IPS DF 4.7 (cell line): ENCODE measurements around the gene CTNNBIP1.

Source experiments
- DNase-seq: peaks from one replicate; pipeline ENCODE4 v3.0.0-alpha.2; 2013; ENCODE audit warnings: low spot score; ENCODE audit errors: extremely low read depth

The CTNNBIP1 gene

DNA sequence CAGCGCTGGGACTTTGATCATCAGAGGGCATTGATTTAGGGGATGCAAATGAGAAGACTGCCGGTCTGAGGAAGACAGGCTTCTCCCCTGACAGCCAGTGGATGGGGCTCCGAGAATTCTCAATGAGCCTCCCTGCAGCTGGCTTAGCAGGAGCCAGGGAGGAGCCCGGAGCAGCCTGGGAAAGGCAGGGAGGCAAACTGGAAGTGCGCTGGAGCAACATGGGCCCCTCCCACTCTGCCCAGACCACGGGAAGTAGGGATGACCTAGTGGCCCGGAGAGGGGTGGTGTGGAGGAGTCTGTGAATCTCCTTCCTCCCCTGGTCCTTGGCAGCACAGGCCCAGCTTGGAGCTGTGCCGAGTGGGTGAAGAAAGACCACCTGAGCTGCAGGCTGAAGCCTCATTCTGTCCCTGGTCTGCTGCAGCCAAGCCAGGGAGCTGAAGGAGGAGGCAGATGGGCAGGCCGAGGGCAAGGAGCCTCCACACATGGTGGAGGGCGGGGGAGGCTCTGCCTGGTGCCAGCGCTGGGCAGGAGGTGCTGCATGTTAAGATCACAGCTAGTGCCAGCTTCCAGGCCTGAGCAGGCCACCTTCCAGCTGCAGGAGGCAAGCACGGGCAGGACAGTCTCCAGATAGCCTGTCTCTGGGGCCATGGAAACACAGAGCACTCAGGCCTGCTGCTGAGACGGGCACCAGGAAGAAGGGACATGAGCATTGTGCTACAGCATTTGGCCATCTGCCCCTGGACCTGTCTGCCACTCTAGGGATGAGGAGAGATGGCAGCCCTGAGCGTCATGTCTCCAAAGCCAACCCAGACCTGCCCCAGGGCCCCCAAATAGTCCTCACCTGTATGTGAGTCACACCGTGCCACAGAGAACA, 74.1 kb downstream of the CTNNBIP1 start:
- DNase-seq: no peak

DNA sequence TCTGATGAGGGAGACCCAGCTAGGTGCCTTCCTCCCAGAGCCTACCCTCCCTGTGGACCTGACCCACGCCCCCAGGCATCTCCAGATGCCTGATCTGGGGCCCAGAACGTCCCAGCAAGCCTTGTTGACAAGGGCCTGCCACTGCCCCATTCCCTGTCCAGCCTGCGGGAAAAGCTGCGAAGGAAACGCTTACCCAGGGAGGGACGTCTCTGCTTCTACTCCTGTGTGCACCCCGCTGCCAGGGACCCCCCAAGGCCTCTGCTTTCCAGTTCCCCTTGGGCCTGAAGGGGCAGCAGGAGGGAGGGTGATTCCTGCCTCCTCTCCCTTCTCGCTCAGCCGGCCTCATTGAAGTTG, 74.7 kb downstream of the CTNNBIP1 start:
- no peak for DNase-seq

DNA sequence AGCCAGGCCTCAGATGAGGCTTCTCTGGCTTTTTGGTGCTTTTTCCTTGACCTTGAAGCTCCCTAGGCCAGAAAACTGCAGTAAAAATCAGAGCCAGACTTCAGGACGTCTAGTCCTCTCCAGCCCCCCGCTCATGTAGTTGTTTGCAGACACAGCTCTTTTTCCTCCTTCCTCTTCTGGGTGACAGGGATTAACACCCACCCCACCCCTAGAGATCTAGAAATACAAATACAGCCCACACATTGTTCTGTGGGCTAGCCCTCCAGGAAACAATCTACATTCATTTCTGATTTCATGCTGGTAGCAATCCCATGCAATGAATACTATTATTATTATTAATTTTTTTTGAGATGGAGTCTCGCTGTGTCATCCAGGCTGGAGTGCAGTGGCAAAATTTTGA, 76.4 kb downstream of the CTNNBIP1 start:
- no peak for DNase-seq

DNA sequence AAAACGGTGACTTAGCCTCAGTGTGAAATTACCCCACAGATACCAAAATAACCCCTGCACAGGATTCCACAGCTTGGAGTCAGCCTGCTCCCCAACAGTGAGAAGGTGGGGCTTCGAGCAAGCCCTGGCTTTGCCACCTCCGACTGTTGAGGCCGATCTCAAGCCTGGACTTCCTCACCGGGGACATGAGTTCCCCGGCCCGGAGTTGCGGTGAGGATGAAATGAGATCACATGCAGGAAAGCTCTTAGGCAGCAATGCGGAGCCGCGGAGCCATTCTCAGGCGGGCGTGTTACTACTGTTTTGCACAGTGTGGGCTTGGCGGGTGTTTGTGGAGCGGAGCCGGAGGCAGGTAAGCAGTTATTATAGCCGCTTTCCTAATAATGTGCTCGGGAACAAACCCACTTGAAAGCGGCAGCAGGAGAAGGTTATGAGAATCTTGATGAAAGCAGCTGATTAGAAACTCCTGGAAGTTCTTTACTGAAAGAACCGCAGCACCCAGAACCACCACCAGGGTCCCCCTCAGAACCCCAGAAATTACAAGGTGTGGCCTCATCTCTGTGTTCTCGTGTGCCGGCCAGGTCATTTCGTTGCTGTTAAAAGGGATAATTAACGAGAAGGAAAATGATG, 82.4 kb downstream of the CTNNBIP1 start:
- no peak for DNase-seq

DNA sequence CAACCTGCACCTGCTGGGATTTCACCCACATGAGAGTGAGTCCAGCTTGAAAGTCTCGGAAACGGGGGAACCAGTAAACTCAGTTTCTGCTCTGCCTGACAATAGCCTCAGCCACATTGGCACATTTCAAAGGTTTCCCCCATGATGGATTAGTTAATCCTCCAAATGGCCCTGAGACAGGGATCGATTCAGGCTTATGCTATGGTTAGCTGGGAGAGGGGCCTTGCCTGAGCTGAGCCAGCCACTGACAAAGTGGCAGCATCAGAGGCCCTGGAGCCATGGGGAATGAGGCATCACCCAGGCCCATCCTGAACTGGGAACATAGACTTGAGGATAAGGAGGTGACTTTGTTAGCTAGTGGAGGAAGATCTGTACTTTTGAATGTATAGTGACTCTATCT, 83.5 kb downstream of the CTNNBIP1 start:
- DNase-seq: no peak

DNA sequence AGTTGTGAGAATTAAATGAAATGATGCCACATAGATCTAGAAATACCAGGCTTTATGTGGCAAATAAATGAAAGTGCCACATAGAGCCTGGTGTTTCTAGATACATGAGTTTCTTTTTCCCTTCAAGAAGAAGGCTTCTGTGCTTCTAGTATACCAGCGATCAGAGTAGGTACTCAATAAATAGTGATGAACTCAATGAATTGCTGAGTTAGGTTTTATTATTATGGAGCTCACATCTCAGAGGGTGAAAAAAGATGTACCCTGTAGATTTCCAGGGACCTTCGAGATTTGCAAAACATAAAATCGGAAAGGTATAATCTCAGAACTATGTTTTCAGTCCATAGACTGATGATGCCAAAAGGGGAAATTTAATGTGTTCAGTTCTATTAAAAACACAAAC, 84.0 kb downstream of the CTNNBIP1 start:
- no peak for DNase-seq

DNA sequence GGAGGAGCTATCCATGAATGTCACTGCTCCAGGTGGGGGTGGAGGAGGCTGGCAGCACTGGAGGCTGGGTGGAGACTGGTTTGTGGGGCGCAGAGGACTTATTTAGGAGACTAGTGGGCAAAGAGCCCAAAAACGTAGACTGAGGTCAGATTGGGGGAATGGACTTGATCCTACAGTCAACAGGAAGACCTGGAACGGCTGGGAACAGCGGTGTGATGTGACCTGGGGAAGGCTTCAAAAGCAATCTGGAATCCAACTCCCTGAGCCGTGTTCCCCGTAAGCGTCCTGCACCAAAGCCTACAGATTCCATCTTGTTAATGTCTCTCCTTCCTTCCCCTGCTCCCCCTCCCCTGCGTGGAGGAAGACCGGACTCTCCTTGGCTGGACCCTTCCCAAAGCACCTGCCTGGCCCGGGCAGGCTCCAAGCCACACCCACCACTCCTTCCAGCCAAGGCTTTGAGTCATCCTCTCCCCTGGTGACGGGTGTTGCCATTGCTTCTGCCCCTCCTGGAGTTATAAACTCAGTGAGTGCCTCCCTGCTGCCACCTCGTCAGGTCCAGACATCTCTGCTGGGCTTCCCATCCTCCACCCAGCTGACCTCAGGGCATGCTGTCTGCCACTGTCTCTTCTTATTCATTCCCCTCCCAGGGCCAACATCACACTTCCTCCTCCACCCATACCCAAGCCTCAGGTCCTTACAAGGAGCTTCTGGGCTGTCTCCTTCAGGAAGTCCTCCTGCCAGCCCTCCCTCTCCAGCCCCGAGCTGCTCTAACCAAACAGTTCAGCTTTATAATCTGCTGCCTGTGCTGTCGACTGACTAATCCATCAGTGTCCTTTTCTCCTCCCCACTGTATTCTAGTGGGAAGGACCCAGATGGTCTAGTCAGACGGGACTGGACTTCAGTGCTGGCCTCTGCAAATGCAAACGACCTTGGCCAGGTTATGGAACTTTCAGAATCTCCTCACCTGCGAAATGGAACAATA, 84.7 kb downstream of the CTNNBIP1 start:
- DNase-seq: no peak

DNA sequence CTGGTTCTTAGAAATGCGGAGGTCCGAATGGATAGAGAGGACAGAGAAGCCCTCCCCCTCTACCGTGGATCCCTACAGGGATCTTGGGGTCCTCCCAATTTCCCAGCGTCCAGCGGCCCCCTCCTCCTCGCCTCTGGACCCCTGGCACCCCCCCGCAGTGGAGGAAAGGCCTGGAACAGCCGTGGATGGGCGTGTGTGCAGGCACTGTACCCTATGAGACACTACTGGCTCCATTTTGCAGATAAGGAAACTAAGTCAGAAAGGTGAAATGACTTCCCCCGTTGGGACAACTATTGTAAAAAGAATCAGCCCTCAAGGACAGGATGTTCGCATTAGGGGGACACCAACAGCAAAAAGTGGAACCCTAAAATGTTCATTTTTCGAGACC, 85.4 kb downstream of the CTNNBIP1 start:
- no peak for DNase-seq

DNA sequence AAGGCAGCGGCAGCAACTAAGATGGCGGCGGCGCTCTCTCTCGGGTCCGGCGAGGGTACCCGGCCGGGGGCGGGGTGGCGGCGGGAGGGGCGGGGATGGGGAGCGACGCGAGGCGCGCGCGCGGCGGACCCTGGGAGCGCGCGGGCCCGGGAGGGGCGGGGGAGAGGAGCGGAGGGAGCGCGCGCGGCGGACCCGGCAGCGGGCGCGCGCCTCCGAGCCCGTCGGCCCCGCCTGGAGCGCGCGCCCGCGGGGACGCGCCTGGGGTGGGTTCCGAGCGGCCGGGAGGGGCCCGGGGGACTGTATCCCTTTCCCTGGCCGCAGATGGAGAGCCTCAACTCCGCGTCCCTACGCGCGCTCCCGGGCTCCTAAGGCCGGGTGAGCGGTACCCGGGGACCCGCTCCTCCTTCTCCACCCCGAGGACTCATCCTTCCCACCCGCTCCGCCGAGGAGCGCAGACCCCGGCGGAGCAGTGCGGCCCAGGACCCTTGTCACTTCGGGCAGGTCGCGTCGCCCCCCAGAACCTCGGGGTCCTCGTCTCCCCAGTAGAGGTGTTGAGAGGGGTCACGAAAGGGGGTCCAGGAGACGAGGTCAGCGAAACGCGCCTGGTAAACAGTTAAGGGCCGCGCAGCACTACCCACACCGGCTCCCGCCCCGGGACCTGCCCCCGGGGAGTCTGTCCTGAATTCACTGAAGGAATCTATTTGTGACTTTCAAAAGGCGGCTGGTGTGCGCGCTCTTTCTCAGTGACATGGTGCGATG, 85.9 kb downstream of the CTNNBIP1 start, which contains the start of gene CLSTN1:
Gene CLSTN1 (minus strand): TSS at position 23 of the 759 bp plus-strand sequence. CDS start 232 bp downstream, outside the sequence.
- no peak for DNase-seq

DNA sequence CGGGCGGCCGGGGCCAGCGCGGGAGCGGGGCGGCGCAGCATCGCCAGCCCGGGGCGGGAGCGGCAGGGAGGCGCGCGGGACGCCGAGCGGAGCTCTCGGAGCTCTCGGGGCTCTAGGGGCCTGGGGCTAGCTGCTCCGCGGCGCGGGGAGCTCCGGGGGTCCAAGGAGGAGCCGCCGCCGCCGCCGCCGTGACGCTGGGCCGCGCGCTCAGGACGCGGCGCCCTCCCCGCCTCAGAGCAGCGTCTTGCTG, 86.5 kb downstream of the CTNNBIP1 start:
- no peak for DNase-seq

DNA sequence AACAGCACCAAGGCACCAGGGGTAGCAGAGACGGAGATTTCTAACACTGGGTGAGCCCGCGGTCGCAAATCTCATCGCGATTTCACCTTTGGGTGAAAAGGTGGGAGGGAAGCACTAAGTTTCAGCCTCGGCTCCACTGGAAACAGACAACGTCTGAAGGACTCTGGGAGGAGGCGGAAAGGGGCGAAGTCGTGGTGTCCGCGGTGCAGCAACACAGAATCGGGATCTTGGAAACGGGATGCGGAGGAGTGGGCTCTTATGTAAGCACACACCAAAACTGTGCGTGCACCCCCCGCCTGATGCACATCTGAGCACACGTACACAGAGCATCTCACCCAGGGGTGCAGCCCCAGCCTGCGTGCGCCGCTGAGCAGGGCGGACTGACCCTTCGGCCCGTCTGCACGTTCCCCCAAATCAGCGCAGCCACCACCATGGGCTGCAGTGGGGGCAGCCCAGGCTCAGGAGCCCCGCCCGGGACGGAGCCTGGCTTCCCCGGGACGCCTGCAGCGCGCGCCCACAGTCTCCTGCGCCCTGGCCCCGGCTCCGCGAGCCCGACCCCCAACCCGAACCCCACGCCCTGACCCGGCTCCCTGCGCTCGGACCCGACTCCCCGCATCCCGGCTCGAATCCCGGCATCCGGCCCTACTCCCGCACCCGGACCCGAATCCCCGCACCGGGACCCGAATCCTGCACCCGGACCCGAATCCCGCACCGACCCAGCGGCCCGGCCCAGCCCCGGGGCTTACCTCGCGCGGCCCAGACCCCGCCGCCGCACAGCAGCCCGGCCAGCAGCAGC, 87.0 kb downstream of the CTNNBIP1 start:
- DNase-seq: no peak

DNA sequence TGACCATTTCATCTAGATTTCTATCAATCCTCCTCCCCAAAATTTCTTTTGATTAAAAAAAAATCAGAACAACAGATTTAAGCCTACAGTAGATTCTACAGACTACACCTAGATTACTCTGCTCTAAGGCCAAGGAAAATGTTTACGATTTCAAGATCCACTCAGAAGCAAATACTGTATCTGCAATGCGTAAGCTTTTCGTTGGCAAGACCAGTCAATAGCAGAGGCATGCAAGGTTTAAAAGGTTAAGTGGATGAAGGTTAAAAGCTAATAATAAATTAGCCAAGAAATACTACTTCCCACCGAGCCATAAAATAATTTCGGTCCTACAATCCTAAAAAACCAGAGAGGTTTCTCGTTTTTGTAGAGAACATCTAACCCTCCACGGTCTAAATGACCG, 87.6 kb downstream of the CTNNBIP1 start:
- no peak for DNase-seq

DNA sequence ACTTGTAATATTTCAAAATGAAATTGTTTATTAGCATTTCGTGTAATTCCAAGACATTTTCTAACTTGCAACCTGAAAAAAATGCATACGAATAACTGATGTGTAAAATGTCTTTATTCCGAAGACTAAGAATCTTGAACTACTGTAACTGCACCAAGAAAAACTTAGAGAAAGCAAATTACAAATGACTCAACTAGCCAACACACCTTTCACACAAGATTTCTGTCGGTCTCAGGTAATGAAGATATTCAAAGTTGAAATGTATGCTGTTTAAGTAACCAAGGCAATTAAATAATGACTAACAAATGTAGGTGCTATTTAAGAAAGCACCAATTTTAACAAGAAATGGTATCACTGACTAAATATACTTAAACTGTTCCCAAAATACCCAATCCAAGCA, 88.4 kb downstream of the CTNNBIP1 start:
- DNase-seq: no peak

DNA sequence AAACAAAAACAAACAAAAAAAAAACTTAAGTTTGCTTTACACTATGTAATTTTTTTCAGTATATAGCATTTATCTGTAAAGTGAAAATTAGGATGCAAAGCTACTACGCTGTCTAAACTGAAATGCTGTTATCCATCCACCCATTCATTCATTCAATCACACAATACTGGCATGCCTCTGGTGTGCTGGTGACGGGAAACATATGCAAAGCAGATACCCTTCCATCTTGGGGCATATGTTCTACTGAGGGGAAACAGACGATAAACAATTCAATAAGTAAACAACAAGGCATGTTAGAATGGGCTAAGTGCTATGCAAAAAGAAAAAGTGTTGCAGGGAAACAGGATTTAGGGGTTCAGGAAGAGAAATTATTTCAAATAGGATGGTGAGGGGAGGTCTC, 89.5 kb downstream of the CTNNBIP1 start:
- no peak for DNase-seq

DNA sequence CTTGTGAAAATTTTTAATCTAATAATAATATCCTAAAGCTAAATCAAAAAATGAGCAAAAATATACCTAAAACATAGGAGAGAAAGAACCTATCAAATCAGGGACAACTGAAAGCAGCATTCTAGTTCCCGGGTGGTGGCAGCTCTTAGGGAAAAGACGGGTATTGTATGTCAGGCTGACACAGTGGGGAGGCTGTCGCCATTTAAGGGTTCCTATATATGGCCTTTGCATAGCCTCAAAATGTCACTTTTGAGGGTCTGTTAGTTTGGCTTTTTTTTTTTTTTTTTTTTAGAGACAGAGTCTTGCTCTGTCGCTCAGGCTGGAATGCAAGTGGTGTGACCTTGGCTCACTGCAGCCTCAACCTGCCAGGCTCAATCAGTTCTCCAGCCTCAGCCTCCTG, 92.3 kb downstream of the CTNNBIP1 start:
- no peak for DNase-seq

DNA sequence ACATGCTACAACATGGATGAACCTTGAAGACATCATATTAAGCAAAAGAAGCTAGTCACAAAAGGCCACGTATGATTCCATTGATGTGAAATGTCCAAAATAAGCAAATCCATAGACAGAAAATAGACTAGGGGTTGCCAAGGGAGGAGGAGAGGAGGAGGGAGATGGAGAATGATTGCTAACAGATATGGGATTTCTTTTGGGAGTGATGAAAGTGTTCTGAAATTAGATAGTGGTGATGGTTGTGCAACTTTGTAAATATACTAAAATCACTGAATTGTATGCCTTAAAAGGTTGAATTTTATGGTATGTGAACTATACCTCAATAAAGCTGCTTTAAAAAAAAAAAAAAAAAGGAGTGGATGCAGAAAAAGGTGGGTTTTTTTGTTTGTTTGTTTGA, 93.9 kb downstream of the CTNNBIP1 start:
- no peak for DNase-seq

DNA sequence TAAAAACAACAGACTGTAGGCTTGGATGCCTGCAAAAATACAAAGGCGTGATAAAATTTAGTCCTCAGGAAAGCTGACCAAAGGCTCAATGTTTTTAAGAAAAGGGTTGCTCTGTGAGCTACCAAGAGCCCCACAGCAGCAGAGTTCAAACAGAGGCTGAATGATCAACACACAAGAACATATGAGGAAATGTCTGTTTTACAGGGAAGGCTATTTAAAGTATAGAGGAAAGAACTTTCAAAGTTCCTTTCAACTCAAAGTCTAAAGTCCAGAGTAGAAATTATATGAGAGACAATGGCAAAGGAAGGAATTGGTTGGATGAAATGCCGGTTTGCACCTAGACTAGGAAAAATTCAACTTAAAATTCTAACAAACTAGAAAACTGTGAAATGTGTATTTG, 94.9 kb downstream of the CTNNBIP1 start:
- no peak for DNase-seq

DNA sequence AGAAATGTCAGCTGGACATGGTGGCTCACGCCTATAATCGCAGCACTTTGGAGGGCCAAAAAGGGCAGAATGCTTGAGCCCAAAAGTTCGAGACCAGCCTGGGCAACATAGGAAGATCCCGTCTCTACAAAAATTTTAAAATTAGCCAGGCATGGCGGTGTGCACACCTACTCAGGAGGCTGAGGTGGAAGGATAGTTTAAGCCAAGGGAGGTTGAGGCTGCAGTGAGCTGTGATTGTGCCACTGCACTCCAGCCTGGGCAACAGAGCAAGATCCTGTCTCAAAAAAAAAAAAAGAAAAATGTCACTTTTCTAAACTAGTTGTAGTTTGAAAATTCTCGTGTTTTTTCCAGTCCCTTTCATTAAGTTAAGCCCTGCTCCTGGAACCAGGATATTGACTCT, 95.5 kb downstream of the CTNNBIP1 start:
- DNase-seq: no peak

DNA sequence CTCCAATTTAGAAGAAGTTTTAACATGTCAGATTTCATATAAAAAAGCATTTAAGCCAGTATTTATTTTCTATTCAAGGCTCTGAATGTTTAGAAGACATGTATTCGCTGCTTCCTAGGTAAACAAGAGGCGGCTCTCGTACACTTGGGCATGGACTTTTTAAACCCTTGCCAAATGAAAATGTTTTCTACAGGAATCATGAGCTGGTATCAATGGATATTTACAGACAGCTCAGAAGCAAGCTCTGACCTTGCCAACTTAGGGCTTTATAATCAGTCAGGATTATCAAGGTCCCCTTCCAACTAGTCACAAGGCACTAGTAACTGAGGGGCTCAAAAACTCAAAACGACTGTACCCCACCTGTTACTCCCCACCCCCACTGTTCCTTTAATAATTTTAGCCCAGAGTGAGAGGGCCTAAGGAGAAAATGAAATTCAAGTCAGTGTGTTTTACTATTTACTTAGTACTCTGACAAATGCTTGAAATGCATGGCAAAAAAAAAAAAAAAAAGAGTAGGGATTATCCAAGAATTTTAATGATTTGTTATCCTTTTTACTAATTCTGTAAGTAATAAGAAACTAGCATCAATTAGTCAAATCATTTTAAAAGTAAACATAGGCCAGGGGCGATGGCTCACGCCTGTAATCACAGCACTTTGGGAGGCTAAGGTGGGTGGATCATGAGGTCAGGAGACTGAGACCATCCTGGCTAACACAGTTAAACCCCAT, 98.7 kb downstream of the CTNNBIP1 start:
- DNase-seq: no peak

DNA sequence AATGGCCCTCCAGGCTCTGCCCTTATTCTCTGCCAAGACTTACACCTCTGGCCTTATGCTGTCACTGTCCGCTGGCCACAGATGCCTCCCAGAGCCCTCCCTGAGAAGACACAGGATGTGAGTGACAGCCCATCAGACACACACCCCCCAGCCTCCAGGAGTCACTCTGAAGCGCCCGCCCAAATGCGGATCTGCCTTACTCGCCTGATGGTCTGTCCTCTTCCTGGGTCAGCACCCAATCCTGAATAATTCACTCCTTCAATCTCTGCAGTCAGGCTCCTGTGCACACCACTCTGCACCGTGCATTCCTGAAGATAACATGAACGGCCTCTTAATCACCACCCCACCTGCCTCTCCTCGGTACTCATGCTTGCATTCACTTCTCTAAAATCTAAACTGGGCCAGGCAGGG, 101.0 kb downstream of the CTNNBIP1 start:
- DNase-seq: no peak
